ENCODE results near the gene NR1H2. TPM values are rescaled to one million over a fixed set of nuclear protein-coding genes. Genes with fewer than 3 reads are reported as not detected.

The NR1H2 gene
- total RNA-seq, 1 donor from 2014 or later: 18.9 TPM

DNA sequence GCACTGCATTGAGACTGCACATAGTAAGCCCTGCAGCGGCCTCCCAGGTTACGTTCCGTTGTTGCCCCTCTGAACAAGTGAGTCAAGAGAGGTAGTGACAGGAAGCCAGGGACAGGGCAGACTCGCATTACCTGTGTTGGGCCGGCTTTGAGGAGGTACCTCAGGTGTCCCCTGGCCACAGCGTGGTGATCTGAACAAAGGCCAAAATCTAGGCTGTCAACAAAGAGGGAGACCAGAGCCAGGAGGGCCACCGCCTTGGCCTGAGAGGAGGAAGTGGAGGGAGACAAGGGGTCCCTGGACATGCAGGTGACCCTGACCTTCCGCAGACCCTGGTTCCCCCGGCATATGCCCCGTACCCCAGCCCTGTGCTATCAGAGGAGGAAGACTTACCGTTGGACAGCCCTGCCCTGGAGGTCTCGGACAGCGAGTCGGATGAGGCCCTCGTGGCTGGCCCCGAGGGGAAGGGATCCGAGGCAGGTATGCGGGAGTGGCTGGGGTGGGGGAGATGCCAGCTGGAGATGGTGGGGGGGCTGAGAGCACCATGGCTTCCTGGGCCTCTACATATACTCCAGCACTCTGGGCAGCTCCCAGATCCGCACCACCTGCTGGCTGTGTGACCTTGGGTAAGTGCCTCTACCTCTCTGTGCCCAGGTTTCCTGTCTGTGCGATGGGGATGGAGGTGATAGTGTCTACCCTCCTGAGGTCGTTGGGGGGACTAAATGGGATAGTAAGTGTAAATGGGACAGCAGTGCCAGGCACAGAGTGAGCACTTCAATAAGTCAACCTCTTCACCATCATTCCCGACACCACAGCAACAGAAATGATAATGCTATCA lies 47.2 kb downstream of the NR1H2 start:
- no peak for DNase-seq

GRCh38 chr19:50425581-50425980 lies 49.3 kb downstream of the NR1H2 start:
- DNase-seq: no peak

DNA sequence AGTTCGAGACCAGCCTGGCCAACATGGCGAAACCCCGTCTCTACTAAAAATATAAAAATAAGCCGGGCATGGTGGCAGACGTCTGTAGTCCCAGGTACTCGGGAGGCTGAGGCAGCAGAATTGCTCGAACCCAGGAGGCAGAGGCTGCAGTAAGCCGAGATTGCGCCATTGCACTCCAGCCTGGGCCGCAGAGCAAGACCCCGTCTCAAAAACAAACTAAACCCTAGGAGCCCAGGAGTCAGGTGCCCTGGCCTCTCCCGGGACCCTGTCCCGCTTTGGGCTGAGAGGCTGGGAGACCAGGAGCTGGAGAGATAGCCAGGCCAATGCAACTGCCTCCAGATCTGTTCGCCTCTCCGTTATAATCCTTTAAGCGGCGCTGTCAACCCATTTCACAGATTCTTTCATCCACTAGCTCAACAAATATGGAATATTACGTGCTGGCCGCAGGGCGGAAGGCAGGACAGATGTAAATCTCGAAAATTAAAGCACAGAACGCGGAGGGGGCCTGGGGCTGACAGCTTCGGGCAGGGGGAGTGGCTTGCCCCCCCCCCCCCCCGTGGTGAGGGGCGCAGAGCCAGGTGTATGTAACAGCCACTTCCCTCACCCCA lies 51.2 kb downstream of the NR1H2 start:
- DNase-seq: no peak

DNA sequence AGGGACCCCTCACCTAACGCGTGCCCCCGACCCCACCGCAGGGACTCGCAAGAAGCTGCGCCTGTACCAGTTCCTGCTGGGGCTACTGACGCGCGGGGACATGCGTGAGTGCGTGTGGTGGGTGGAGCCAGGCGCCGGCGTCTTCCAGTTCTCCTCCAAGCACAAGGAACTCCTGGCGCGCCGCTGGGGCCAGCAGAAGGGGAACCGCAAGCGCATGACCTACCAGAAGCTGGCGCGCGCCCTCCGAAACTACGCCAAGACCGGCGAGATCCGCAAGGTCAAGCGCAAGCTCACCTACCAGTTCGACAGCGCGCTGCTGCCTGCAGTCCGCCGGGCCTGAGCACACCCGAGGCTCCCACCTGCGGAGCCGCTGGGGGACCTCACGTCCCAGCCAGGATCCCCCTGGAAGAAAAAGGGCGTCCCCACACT lies 51.8 kb downstream of the NR1H2 start:
- peak; percentile 47 for DNase-seq

GRCh38 chr19:50428772-50429463 lies 52.7 kb downstream of the NR1H2 start:
- DNase-seq: no peak

GRCh38 chr19:50430888-50431342 lies 54.7 kb downstream of the NR1H2 start:
- no peak for DNase-seq

DNA sequence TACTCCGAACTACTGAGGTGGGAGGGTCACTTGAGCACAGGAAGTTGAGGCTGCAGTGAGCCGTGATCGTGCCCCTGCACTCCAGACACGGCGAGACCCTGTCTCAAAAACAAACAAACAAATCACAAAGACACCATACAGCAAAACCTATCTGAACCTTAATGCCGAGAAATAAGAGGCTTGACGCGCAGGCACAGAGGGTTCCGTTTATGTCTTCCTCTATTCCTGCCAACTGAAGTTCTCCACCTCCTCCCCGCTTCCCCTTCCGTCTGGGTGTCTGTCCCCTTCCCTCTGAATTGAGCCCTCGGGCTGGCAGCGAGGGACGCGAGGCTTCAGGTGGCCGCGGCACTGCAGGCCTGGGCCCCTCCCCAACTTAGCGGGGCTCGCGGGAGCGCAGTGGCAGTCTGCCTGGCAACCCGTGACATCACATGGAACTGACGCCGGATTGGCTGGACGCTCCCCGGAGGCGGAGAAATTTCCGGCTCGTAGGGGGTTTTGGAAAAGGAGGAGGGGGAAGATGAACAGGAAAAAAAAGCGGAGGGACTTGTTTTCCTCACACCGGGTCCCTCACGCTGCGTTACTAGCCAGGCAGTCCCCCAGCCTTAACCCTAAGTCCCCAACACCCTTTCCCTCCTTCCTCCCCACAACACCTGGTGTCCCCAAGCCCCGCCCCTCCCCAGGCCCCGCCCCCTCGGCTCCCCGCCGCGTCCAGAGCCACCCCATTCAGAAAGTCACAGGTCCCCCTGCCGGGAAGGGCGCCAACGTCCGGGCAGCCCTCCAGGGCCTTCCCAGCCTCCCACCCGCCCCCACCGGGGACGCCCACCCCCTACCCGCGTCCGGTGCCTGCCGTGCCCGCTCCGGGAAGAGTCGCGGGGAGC lies 55.3 kb downstream of the NR1H2 start:
- DNase-seq: peak; percentile 69

DNA sequence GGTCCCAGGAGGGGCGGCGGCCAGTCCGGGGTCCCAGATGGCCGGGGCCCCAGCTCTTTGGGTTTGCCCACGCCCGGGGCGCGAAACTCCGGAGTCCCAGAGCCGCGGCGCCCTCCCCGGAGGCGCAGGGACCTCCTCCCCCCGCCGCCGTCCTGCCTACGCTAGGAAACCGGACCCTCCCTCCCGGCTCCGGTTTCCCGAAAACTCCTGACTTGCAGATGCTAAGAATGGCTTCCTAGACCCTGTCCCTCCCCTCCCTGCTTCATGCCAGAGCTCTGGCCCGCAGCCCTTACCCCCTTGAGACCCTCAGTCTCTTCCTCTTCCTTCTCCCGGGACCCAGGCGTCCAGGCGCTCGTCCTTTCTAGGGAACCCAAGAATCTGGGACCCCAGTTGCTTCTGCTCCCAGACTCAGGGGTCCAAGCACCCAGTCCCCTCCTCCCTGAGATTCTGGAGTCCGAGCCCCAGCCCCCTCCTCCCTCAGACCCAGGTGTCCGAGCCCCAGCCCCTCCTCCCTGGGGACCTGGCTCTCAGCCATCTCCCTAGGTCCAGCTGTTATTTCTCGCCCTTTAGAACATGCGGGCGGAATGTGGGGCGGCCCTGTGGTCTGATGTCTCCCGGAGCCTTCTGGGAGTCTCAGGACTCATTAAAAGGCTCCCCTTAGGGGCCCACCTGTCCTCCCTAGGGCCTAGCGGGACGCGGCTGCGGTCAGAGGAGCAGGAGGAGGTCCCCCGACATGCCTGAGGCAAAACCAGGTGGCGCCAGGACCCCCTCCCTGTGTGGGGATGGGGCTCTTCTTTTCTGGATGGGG lies 56.2 kb downstream of the NR1H2 start, which contains the start of gene MYBPC2:
MYBPC2 (plus strand) TSS at position 672 of the 808 bp plus-strand sequence; CDS start at position 734, 62 bp downstream.
- DNase-seq: no peak

Other genes with a start within 250 kb of the NR1H2 start
- gene IZUMO2, start 213.2 kb upstream of the NR1H2 start, total RNA-seq: not detected
- 0.94 TPM for gene MYH14, start 172.8 kb upstream of the NR1H2 start, total RNA-seq
- 2.3 TPM for gene KCNC3, start 47.1 kb upstream of the NR1H2 start, total RNA-seq
- 0.16 TPM for gene NAPSA, start 10.8 kb upstream of the NR1H2 start, total RNA-seq
- 17.5 TPM for gene POLD1, start 7.9 kb downstream of the NR1H2 start, total RNA-seq
- gene SPIB, start 42.5 kb downstream of the NR1H2 start, total RNA-seq: not detected
- not detected for gene MYBPC2, start 56.4 kb downstream of the NR1H2 start, total RNA-seq
- 59.0 TPM for gene EMC10, start 100.0 kb downstream of the NR1H2 start, total RNA-seq
- gene GARIN5A, start 100.4 kb downstream of the NR1H2 start, total RNA-seq: 0.62 TPM
- gene JOSD2, start 134.7 kb downstream of the NR1H2 start, total RNA-seq: 3.9 TPM
- gene ASPDH, start 137.5 kb downstream of the NR1H2 start, total RNA-seq: 0.62 TPM
- 75.8 TPM for gene LRRC4B, start 192.0 kb downstream of the NR1H2 start, total RNA-seq

Measured in occipital lobe (tissue), 2 donors.